SK-N-SH treated with all-trans-retinoic acid at 6 μM for 48 hours (cell line): Measurements from ENCODE around the gene DIP2A.

Source experiments
- TOX ChIP-seq: fragments of 250-450 bp; sonication (Bioruptor Pico); IDR thresholded peaks from 2 replicates; pipeline ENCODE4 v1.8.0; 2021; ENCODE audit warnings: mild to moderate bottlenecking, moderate library complexity, borderline replicate concordance
- ZFP3 ChIP-seq: fragments of 250-450 bp; sonication (Bioruptor Pico); IDR thresholded peaks from 2 replicates; pipeline ENCODE4 v1.5.0; 2020; ENCODE audit warnings: mild to moderate bottlenecking, moderate library complexity

DNA sequence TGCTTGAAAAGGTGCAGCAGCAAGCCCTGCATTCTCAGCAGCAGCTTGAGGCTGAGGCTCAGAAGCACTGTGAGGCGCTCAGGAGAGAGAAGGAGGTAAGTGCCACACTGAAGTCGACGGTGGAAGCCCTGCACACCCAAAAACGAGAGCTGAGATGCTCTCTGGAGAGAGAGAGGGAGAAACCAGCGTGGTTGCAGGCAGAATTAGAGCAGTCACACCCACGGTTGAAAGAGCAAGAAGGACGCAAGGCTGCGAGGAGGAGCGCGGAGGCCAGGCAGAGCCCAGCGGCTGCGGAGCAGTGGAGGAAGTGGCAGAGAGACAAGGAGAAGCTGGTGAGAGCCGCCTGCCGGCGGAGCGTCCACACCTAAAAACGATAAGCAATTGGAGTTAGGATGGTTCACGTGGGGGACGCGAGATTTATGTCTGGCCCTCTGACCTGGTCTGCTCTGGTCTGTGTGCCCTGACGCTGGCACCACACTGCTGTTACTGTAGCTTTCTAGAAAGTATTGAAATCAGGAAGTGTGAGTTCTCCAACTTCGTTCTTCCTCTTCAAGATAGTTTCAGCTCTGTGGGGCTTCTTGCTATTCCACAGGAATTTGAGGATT lies 26.7 kb upstream of the DIP2A start:
- TF ChIP-seq ZFP3 (no peak), TOX (no peak)
